Tibial nerve (tissue), 4 donors: ENCODE data around the gene SLC25A11. TPM values are rescaled to one million over a fixed set of nuclear protein-coding genes. Genes with fewer than 3 reads are reported as not detected.
A peak's percentile ranks its signal among the peaks of the same experiment; 100 is the strongest.

ENCODE experiments used
- DNase-seq, 2 donors: peaks; one replicate each; pipeline ENCODE4 v3.0.0-alpha.2; 2019; ENCODE audit warnings: low spot score in 2 of 2
- H3K27ac ChIP-seq, 4 donors: fragments of 200-600 bp; sonication (generic) in 3 of 4; one replicate each; pipeline ENCODE4 v1.5.1; 2017 to 2019; ENCODE audit warnings: mild to moderate bottlenecking in 1 of 4
- H3K27me3 ChIP-seq, 2 donors: fragments of 200-600 bp; sonication (generic) in 1 of 2; one replicate each; pipeline versions ENCODE4 v1.5.1 to v1.6.0; 2017 to 2019
- H3K36me3 ChIP-seq, 3 donors: fragments of 200-600 bp; sonication (generic); one replicate each; pipeline ENCODE4 v1.5.1; 2018 to 2019
- H3K4me1 ChIP-seq, 4 donors: fragments of 200-600 bp; sonication (generic) in 3 of 4; one replicate each; pipeline ENCODE4 v1.5.1; 2017 to 2019
- H3K4me3 ChIP-seq, 4 donors: fragments of 200-600 bp; sonication (generic) in 3 of 4; one replicate each; pipeline ENCODE4 v1.5.1; 2017 to 2019; ENCODE audit warnings: mild to moderate bottlenecking in 1 of 4, moderate library complexity in 1 of 4
- H3K9me3 ChIP-seq, 4 donors: fragments of 200-600 bp; sonication (generic) in 3 of 4; one replicate each; pipeline ENCODE4 v1.5.1; 2017 to 2019
- EP300 ChIP-seq, 2 donors: sonication (generic); formaldehyde crosslinking; IDR thresholded peaks; one replicate each; pipeline ENCODE4 v1.6.1; 2017; ENCODE audit warnings: antibody characterized with exemption in 2 of 2, mild to moderate bottlenecking in 1 of 2
- POLR2A ChIP-seq, 2 donors: fragments of 450-650 bp; IDR thresholded peaks; one replicate each; pipeline ENCODE4 v1.6.1; 2017; ENCODE audit warnings: antibody characterized with exemption in 2 of 2, mild to moderate bottlenecking in 2 of 2, moderate library complexity in 2 of 2
- WGBS, 2 donors: methylation state at CpG; one replicate each; pipeline ENCODE4 v1.1.5; 2018; 5-methylcytosine and 5-hydroxymethylcytosine counted together
- total RNA-seq, 4 donors: library from RNA; depleted of rRNA; stranded (reverse); fragments of >200 nt; gene quantifications; one replicate each; pipeline ENCODE4 v1.1.0, GENCODE V29; 2016
- TF ChIP-seq, protein P1 (sequence below), 5 experiments: fragments of 200-600 bp in 3 of 5; fragments of 450-650 bp in 2 of 5; sonication (generic) in 3 of 5; IDR thresholded peaks; one replicate each; pipeline ENCODE4 v1.5.1; 2016 to 2019; ENCODE audit warnings: antibody characterized with exemption in 5 of 5, mild to moderate bottlenecking in 3 of 5, moderate library complexity in 2 of 5

The SLC25A11 gene, protein sequence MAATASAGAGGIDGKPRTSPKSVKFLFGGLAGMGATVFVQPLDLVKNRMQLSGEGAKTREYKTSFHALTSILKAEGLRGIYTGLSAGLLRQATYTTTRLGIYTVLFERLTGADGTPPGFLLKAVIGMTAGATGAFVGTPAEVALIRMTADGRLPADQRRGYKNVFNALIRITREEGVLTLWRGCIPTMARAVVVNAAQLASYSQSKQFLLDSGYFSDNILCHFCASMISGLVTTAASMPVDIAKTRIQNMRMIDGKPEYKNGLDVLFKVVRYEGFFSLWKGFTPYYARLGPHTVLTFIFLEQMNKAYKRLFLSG
- total RNA-seq: 10 to 100 TPM; 30.3 to 42.8 (median 32.3) TPM

DNA sequence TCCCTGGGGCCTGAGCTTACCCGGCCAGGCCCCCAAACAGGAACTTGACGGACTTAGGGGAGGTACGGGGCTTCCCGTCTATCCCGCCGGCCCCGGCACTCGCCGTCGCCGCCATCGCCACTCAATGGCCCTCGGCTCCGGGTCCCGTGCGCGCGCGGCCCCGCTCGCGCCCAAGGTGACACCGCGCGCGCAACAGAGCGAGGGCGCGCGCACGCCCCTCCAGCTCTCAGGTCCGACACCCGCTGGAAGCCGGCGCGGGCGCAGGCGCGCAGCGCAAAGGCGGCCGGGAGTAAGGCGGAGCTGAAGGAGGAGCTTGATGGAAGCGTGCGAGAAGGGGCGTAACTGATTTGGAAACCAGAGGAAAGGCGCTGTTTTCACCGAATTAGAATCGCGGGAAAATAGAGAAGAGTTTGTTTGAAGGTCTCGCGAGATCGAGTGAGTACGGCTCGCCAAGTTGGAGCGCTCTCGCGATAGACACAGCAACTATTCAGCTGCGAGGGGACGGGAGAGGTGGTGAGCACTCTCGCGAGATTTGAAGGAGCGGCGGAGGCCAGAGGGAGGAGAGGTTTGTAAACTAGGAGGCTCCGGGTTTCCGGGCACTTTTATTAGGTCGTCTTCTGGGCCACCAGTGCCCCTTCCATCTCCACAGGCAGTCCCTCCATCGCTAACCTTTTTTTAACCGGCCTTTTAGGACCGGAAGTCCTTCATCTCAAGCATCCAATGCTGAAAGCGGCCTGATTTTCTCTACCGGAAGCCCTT is at the start of gene SLC25A11, which contains the start of gene RNF167:
TSS of gene SLC25A11 (minus strand) at position 251 of the 759 bp plus-strand sequence. CDS start at position 115, 136 bp downstream.
TSS of gene RNF167 (plus strand) at position 473 of the 759 bp plus-strand sequence. CDS start 642 bp downstream, outside the sequence.
- H3K4me1 ChIP-seq: peaks cover 0 to 57% (median 28%) of the 10 kb centered on the region in 4 donors

DNA sequence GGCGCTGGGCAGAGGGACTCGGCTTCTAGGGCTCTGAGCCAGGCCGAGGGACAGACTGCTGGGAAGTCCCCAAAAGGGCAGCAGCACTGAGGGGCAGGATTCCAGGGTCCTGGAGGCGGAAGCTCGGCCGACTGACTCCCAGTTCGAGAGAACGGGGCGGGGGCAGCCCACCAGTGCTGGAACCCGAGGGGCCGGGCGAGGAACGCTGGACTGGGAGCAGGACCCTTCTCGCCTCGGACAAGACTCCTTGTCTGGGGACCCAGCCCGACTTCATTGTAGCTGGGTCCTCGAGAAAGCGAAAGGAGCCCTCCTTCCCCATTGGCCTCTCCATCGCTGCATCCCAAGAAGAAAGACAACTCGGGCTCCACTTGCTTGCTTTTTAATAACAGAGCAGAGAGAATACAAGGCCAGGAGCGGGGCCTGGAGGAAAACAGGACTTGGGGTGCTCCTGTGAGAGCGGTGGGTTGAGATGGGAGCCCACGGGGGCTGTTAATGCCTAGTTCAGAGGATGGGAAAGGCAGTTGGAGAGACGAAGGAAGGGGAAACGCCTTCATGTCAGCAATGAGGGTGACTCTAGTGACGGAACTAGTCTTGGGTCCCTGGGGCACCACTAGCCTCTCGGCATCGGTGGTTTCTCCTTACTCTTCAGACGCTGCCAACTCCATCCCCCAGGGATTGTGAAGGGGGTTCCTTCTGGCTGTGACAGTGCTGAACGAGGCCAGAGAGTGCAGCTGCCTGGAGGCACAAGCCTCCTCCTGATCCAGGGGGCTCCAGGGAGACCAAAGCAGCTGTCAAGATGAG is 48.1 kb upstream of the SLC25A11 start:
- Histone ChIP-seq H3K27me3 (no peaks in the 10 kb centered on the region), H3K4me1 (peaks cover 0 to 30% (median 21%) of the 10 kb centered on the region in 4 donors), H3K36me3 (peaks cover 0 to 27% (median 0%) of the 10 kb centered on the region in 3 donors), H3K9me3 (no peaks in the 10 kb centered on the region), H3K27ac (peak overlapping the region; percentile 91 to 99 (median 95)), H3K4me3 (peak overlapping the region; percentile 76 to 98 (median 91))
- 1 to 2% methylated on average over 12 to 30 of the region's 30 CpGs for WGBS, 2 donors
- TF ChIP-seq, protein P1, sequence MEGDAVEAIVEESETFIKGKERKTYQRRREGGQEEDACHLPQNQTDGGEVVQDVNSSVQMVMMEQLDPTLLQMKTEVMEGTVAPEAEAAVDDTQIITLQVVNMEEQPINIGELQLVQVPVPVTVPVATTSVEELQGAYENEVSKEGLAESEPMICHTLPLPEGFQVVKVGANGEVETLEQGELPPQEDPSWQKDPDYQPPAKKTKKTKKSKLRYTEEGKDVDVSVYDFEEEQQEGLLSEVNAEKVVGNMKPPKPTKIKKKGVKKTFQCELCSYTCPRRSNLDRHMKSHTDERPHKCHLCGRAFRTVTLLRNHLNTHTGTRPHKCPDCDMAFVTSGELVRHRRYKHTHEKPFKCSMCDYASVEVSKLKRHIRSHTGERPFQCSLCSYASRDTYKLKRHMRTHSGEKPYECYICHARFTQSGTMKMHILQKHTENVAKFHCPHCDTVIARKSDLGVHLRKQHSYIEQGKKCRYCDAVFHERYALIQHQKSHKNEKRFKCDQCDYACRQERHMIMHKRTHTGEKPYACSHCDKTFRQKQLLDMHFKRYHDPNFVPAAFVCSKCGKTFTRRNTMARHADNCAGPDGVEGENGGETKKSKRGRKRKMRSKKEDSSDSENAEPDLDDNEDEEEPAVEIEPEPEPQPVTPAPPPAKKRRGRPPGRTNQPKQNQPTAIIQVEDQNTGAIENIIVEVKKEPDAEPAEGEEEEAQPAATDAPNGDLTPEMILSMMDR (IDR thresholded peaks at IDR 0.05): no peak
- peak in 1 of 2 donors; percentile 3 for TF ChIP-seq EP300 (IDR thresholded peaks at IDR 0.05)
- DNase-seq: no peak

More for the DNA sequence above, at the start of gene SLC25A11, which contains the start of gene RNF167:
- Histone ChIP-seq H3K27me3 (no peaks in the 10 kb centered on the region), H3K36me3 (peaks cover 0 to 66% (median 4%) of the 10 kb centered on the region in 3 donors), H3K4me3 (peak within 1 kb of the TSS; percentile 55 to 82 (median 68)), H3K27ac (peak within 1 kb of the TSS; percentile 82 to 96 (median 90)), H3K9me3 (no peaks in the 10 kb centered on the region)
- TF ChIP-seq, protein P1 (IDR thresholded peaks at IDR 0.05): peak in 1 of 5 experiments; percentile 59
- TF ChIP-seq EP300 (IDR thresholded peaks at IDR 0.05): peak in 1 of 2 donors; percentile 75
- peak; percentile 28 to 74 for TF ChIP-seq POLR2A (IDR thresholded peaks at IDR 0.05)
- 0% methylated on average over 50 to 72 of the region's 72 CpGs for WGBS, 2 donors
- DNase-seq: peak; percentile 89 to 96

DNA sequence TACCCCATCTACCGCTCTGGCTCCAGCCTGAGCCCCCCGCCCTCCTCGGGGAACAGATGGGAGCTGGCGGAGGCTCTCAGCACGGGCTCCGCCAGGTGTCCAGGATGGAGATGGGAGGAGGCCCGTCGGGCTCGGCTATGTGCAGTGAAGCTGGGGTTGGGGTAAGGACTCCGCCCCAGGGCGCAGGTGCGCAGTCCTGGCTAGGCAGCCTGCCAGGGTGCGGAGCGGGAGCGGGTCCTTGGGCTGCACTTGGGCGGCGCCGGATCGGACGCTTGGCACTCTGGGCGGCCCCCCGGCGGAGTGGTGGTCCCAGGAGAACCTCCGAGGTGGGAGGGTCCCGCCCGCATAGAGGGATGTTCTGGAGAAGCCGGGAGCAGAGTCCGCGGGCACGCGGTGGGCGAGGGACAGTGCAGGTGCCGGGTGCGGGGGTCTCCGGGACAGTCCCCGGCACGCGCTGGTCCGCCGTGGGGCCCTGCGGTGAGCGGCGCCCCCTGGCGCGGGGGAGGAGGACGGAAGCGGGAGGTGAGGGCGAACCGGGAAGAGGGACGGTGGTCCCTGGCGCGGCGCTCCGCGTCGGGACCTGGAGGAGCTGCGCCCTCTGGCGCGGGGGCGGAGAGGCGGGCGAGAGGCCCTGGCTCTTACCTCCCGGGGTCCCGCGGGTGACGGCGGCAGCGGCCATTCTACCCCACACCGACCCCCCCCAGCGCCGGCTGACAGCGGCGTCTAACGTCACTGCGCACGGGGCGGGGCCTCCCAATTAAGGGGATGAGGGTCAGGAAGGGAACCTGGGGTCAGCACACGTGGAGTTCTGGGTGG is 47.3 kb upstream of the SLC25A11 start, which contains the start of gene CAMTA2:
TSS of gene CAMTA2 (minus strand) at position 725 of the 816 bp plus-strand sequence. CDS start 1,453 bp downstream, outside the sequence.
- peaks cover 0 to 35% (median 0%) of the 10 kb centered on the region in 3 donors for H3K36me3 ChIP-seq
- H3K9me3 ChIP-seq: no peaks in the 10 kb centered on the region
- H3K4me1 ChIP-seq: peaks cover 0 to 30% (median 21%) of the 10 kb centered on the region in 4 donors
- peak; percentile 89 to 93 for DNase-seq
- peak within 1 kb of the TSS; percentile 76 to 98 (median 91) for H3K4me3 ChIP-seq
- H3K27me3 ChIP-seq: no peaks in the 10 kb centered on the region
- WGBS, 2 donors: 1 to 2% methylated on average over 49 to 53 of the region's 78 CpGs
- TF ChIP-seq, protein P1 (IDR thresholded peaks at IDR 0.05): peak; percentile 66 to 92 (median 84)
- TF ChIP-seq POLR2A (IDR thresholded peaks at IDR 0.05) (peak; percentile 56 to 84), EP300 (IDR thresholded peaks at IDR 0.05) (peak; percentile 60 to 88)
- peak within 1 kb of the TSS; percentile 91 to 99 (median 95) for H3K27ac ChIP-seq

DNA sequence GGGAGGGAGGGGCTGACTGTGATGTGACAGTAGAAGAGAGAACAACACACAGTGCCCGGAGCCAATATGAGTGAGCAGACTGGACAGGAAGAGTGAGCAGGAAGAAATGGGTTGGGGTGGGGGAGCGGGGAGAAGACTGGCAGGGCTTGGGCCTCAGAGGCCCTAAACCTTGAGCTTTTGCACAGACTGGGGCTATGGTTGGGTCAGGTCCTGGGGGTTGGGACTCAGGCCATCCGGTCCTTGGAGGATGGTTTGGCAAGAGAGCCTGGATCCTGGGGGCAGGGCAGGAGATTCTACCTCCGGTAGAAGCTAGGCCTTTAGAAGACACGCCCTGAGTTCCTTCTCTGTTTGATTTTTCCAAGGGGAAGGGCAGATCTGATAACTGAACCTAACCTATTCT is 46.6 kb upstream of the SLC25A11 start:
- no peak for DNase-seq
- peak overlapping the region; percentile 76 to 98 (median 91) for H3K4me3 ChIP-seq
- no peaks in the 10 kb centered on the region for H3K9me3 ChIP-seq
- WGBS, 2 donors: 35 to 42% methylated on average over 5 of the region's 5 CpGs
- peaks cover 0 to 30% (median 21%) of the 10 kb centered on the region in 4 donors for H3K4me1 ChIP-seq
- H3K27ac ChIP-seq: peak overlapping the region; percentile 91 to 99 (median 95)
- TF ChIP-seq EP300 (IDR thresholded peaks at IDR 0.05): no peak
- TF ChIP-seq, protein P1 (IDR thresholded peaks at IDR 0.05): no peak
- TF ChIP-seq POLR2A (IDR thresholded peaks at IDR 0.05): no peak
- peaks cover 0 to 42% (median under 1%) of the 10 kb centered on the region in 3 donors for H3K36me3 ChIP-seq
- H3K27me3 ChIP-seq: no peaks in the 10 kb centered on the region
